Kidney (tissue), 14 donors: ENCODE measurements around the gene EMC10. TPM values are rescaled to one million over a fixed set of nuclear protein-coding genes. Genes with fewer than 3 reads are reported as not detected.
"Not testable (repeated sequence)": the region's sequence is repeated elsewhere in the genome, so short reads cannot be mapped to it uniquely, and the experiment has no call there.

Experiments used
- DNase-seq, 5 donors: peaks; one replicate each; pipeline ENCODE4 v3.0.0-alpha.2; 2013 to 2020
- FAIRE-seq: peaks from 2 replicates; lab custom pipeline; 2012; peaks lifted over from hg19 to GRCh38; lab: Jason Lieb, UNC
- H3K27ac ChIP-seq, 2 donors: one replicate each; pipeline ENCODE4 v1.7.0; 2013; ENCODE audit warnings: low read depth in 2 of 2, low read length in 2 of 2, inconsistent platforms in 1 of 2
- H3K27me3 ChIP-seq: one replicate; pipeline ENCODE4 v1.7.1; 2013; ENCODE audit warnings: low read length, inconsistent platforms; ENCODE audit not compliant: control insufficient read depth, insufficient read depth
- H3K36me3 ChIP-seq, 3 donors: one replicate each; pipeline versions ENCODE4 v1.7.0 to v1.7.1; 2013; ENCODE audit warnings: low read length in 3 of 3, control low read depth in 1 of 3, inconsistent platforms in 1 of 3; ENCODE audit not compliant: insufficient read depth in 3 of 3, control insufficient read depth in 2 of 3
- H3K4me1 ChIP-seq, 3 donors: one replicate each; pipeline versions ENCODE4 v1.7.0 to v1.7.1; 2013; ENCODE audit warnings: low read length in 3 of 3, inconsistent platforms in 1 of 3, low read depth in 1 of 3; ENCODE audit not compliant: control insufficient read depth in 2 of 3, insufficient read depth in 2 of 3
- H3K4me3 ChIP-seq, 3 donors: one replicate each; pipeline versions ENCODE4 v1.7.0 to v1.8.1; 2013; ENCODE audit warnings: low read length in 3 of 3, control low read depth in 1 of 3, inconsistent platforms in 1 of 3
- H3K9ac ChIP-seq, 3 donors: one replicate each; pipeline versions ENCODE4 v1.7.0 to v1.7.1; 2013; ENCODE audit warnings: low read length in 3 of 3, control low read depth in 1 of 3, inconsistent platforms in 1 of 3
- H3K9me3 ChIP-seq, 3 donors: one replicate each; pipeline versions ENCODE4 v1.7.0 to v1.7.1; 2013; ENCODE audit warnings: low read length in 3 of 3, control low read depth in 1 of 3, inconsistent platforms in 1 of 3; ENCODE audit not compliant: control insufficient read depth in 2 of 3, insufficient read depth in 1 of 3
- CTCF ChIP-seq: IDR thresholded peaks from 3 replicates; pipeline ENCODE4 v1.5.1; 2012; ENCODE audit warnings: mild to moderate bottlenecking, moderate library complexity, borderline replicate concordance; ENCODE audit not compliant: insufficient read depth; ENCODE audit errors: extremely low read depth
- intact Hi-C: fragments of 100-400 bp; cut with DNase I; formaldehyde crosslinking; loops from one replicate; pipeline ENCODE4 v1.11.1; 2022
- polyA plus RNA-seq: library from polyadenylated mRNA; stranded (reverse); fragments of 350-450 nt; fragmentation: Illumina TruSeq; extraction: RNeasy Lipid Tissue Mini Kit (QIAGEN cat#74804); gene quantifications from one replicate; pipeline ENCODE4 v1.2.3, GENCODE V29; 2014; ENCODE audit warnings: low read depth, low replicate concordance; ENCODE audit not compliant: insufficient read depth
- total RNA-seq: library from RNA; stranded (reverse); fragmentation: NEBNext Ultra II Directional; extraction: Animal tissue kit (Norgen Biotek cat#: 25700); gene quantifications from one replicate; pipeline ENCODE4 v1.2.1, GENCODE V29; 2021
- donor health status: control.
- donor health status: control.
- donor health status: control.
- donor health status: control.
- donor health status: control.
- donor health status: DM: yes; HTN: yes; CAD: no.
- donor health status: Normal renal cell carcinoma (clear cell type).

EMC10 gene
- total and polyA plus RNA-seq, 2 donors from 2014 or later: 184 to 199 TPM

DNA sequence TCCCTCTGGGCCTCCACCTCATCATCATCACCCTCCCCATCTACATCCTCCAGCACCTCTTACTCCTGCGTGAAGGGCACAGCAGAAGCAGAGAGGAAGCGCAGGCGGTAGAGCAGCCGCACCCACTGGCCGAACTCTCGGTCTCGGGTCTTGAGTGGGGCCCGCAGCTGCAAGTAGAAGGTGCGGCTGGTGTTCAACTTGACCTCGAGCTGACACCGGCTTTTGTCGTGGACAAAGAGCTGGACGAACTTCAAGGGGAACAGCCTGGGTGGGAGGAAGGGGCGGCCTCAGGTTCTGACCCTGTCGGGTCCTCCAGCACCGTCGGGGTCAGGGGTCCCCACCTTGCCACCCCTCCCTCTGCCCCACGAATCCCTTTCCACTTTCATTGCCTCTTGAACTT lies 8.7 kb upstream of the EMC10 start:
- Histone ChIP-seq H3K36me3 (no peaks in the 10 kb centered on the region), H3K9ac (no peak overlapping the region), H3K9me3 (no peaks in the 10 kb centered on the region), H3K4me1 (peaks cover 0 to 2% (median 0%) of the 10 kb centered on the region in 3 donors), H3K4me3 (no peak overlapping the region), H3K27me3 (no peaks in the 10 kb centered on the region), H3K27ac (no peak overlapping the region)
- FAIRE-seq (no peak), DNase-seq (peak in 1 of 5 donors; percentile 69)
- no peak for TF ChIP-seq CTCF
- intact Hi-C loops: loop anchor here (10.0 kb wide), 1 partner anchor 103 kb away; the partner anchor contains the start of gene NAPSA

- FAIRE-seq: no peak
- no peak overlapping the region for H3K9ac ChIP-seq
- intact Hi-C loops: loop anchor here (10.0 kb wide), 1 partner anchor 104 kb away; the partner anchor contains the start of gene NAPSA
Observed at GRCh38 chr19:50468818-50469217, 7.5 kb upstream of the EMC10 start.

DNA sequence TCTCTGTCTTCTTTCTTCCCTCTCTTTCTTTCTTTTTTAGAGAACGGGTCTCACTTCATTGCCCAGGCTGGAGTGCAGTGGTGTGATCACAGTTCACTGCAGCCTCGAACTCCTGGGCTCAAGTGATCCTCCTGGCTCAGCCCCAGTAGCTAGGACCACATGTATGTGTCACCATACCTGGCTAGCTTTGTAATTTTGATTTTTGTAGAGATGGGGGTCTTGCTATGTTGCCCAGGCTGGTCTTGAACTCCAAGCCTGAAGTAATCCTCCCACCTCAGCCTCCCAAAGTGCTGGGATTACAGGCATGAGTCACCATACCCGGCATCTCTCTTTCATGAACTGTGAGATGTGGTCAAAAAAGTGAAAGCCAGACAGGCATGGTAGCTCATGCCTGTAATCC lies 3.0 kb upstream of the EMC10 start:
- H3K9me3 ChIP-seq, H3K4me1 ChIP-seq, H3K27me3 ChIP-seq, H3K36me3 ChIP-seq, H3K27ac ChIP-seq, FAIRE-seq, H3K4me3 ChIP-seq, intact Hi-C loops, H3K9ac ChIP-seq: not testable (repeated sequence)
- DNase-seq: peak in 1 of 5 donors; percentile 41

More at GRCh38 chr19:50468818-50469217, 7.5 kb upstream of the EMC10 start:
- TF ChIP-seq CTCF: no peak
- no peaks in the 10 kb centered on the region for H3K9me3 ChIP-seq
- peaks cover 0 to 2% (median 0%) of the 10 kb centered on the region in 3 donors for H3K4me1 ChIP-seq
- H3K36me3 ChIP-seq: no peaks in the 10 kb centered on the region
- peak in 1 of 5 donors; percentile 37 for DNase-seq
- H3K4me3 ChIP-seq: no peak overlapping the region
- H3K27me3 ChIP-seq: no peaks in the 10 kb centered on the region
- H3K27ac ChIP-seq: no peak overlapping the region

DNA sequence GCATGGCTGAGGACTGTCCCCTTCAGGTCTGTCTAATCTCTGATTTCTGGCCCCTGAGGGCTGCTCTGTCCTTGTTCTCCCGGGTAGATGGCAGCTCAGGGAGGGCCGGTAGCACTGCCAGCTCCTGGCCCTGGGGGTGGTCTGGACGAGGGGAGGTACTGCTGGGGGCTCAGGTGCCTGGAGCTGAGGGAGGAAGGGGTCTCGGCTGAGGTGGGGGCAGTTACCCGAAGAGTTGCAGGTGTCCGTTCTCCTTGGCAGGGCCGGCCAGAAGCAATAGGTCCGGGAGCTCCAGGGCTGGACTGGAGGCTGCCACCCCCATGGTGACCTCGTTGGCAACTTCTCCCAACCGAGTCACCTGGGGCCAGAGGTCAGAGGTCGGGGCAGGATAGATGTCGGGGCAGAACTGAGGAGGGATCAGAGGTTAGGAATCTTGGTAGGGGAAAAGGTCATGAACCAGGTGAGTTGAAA lies 1.2 kb upstream of the EMC10 start:
- peak in 2 of 5 donors; percentile 71 to 82 for DNase-seq
- no peak overlapping the region for H3K4me3 ChIP-seq

More for the DNA sequence above, 1.2 kb upstream of the EMC10 start:
- FAIRE-seq: no peak
- Histone ChIP-seq H3K4me1 (peaks cover 0 to 9% (median 0%) of the 10 kb centered on the region in 3 donors), H3K9me3 (no peaks in the 10 kb centered on the region), H3K27ac (no peak overlapping the region), H3K27me3 (no peaks in the 10 kb centered on the region), H3K36me3 (peaks cover 0 to 11% (median 10%) of the 10 kb centered on the region in 3 donors), H3K9ac (no peak overlapping the region)
- TF ChIP-seq CTCF: no peak
- intact Hi-C loops: no loop called here
